Activated T-helper 9 cell treated with anti-CD3 and anti-CD28 coated beads, Interleukin-2, amount 50 U/mL, for 16 hours (primary cell): ENCODE measurements around the gene SCT.

Experiments used
- DNase-seq: peaks from one replicate; pipeline ENCODE4 v3.0.0-alpha.2; 2020; ENCODE audit warnings: low read depth

Gene SCT

GRCh38 chr11:643849-644738 is 17.1 kb upstream of the SCT start:
- DNase-seq = no peak

GRCh38 chr11:643366-643765 is 16.4 kb upstream of the SCT start:
- no peak for DNase-seq

GRCh38 chr11:641806-642370 is 14.9 kb upstream of the SCT start:
- no peak for DNase-seq

GRCh38 chr11:640021-640706 is 13.2 kb upstream of the SCT start:
- no peak for DNase-seq

GRCh38 chr11:639332-639955 is 12.5 kb upstream of the SCT start:
- no peak for DNase-seq

- DNase-seq = no peak
These were observed 11.8 kb upstream of the SCT start for GRCh38 chr11:638631-639331.

- DNase-seq = no peak
These were observed 10.9 kb upstream of the SCT start for GRCh38 chr11:637593-638521.

GRCh38 chr11:637333-637592 is 10.3 kb upstream of the SCT start:
- DNase-seq = no peak

GRCh38 chr11:636511-637332 is 9.7 kb upstream of the SCT start, which contains the start of gene DRD4:
TSS of gene DRD4 (plus strand) at chr11:637269. CDS start at chr11:637305, 36 bp downstream.
- no peak for DNase-seq

GRCh38 chr11:635945-636510 is 9.0 kb upstream of the SCT start:
- DNase-seq = no peak

GRCh38 chr11:630871-631270 is 3.9 kb upstream of the SCT start:
- no peak for DNase-seq

GRCh38 chr11:629237-629583 is 2.2 kb upstream of the SCT start:
- DNase-seq = no peak

- no peak for DNase-seq
These were observed 1.1 kb upstream of the SCT start for GRCh38 chr11:628056-628455.

- DNase-seq = no peak
These were observed 261 bp upstream of the SCT start for GRCh38 chr11:627308-627576.

- DNase-seq = no peak
These were observed 1.2 kb downstream of the SCT start for GRCh38 chr11:625636-626268.

GRCh38 chr11:624705-625635 is 2.0 kb downstream of the SCT start, which contains the start of gene CDHR5:
TSS of gene CDHR5 (minus strand) at chr11:624955. CDS start at chr11:624902, 53 bp downstream.
- no peak for DNase-seq

GRCh38 chr11:623999-624704 is 2.8 kb downstream of the SCT start:
- no peak for DNase-seq

- no peak for DNase-seq
These were observed 3.6 kb downstream of the SCT start for GRCh38 chr11:623349-623869.
